Mesothelial cell of epicardium (in vitro differentiated cells): Measurements from ENCODE around the gene COIL. TPM values are rescaled to one million over a fixed set of nuclear protein-coding genes. Genes with fewer than 3 reads are reported as not detected.

ENCODE experiments used
- DNase-seq, 2 experiments: peaks; one replicate each; pipeline ENCODE4 v3.0.0; 2021; ENCODE audit warnings: low spot score in 2 of 2; ENCODE audit not compliant: unreplicated experiment in 2 of 2
- H3K27ac Mint-ChIP-seq: 2 replicates; pipeline ENCODE4 v1.8.0; 2021; ENCODE audit warnings: mixed read lengths
- H3K27me3 Mint-ChIP-seq: 2 replicates; pipeline ENCODE4 v1.8.0; 2021; ENCODE audit warnings: low read depth, mixed read lengths
- H3K36me3 Mint-ChIP-seq: 2 replicates; pipeline ENCODE4 v1.8.0; 2021; ENCODE audit warnings: mixed read lengths
- H3K4me1 Mint-ChIP-seq: 2 replicates; pipeline ENCODE4 v1.8.0; 2021; ENCODE audit warnings: mixed read lengths
- H3K4me3 Mint-ChIP-seq: 2 replicates; pipeline ENCODE4 v1.8.0; 2021; ENCODE audit warnings: mild to moderate bottlenecking, moderate library complexity, mixed read lengths
- H3K9me3 Mint-ChIP-seq: 2 replicates; pipeline ENCODE4 v1.8.0; 2021; ENCODE audit warnings: mixed read lengths
- total RNA-seq: library from RNA; stranded (reverse); gene quantifications from 3 replicates; pipeline ENCODE4 v1.2.1, GENCODE V29; 2021
- TF ChIP-seq, protein P1 (sequence below): fragments of 200-600 bp; sonication (generic); IDR thresholded peaks from one replicate; pipeline ENCODE4 v1.5.0; 2021; ENCODE audit warnings: antibody characterized with exemption; ENCODE audit not compliant: unreplicated experiment

The COIL gene
- total RNA-seq, 1 donor from 2014 or later, result 23.0 TPM

DNA sequence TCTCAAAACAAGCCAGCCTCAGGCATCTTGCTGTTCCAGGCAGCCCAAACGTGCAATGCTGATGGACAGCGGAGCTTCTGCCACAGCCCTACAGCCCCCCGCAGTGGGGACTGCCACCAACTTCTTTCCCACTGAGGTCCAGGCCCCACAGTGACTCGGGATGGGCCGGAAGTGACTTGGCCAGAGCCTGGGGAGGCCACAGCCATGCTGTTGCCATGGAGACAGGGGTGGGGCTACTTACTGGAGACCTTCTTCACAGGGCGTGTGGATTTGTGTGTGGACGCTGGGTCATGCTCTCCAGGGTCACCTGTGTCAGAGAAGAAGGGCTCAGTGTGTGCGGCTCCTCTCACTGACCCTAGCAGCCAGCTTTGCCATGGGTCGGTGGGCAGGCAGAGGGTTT is 62.0 kb downstream of the COIL start:
- no peak overlapping the region for H3K4me3 Mint-ChIP-seq
- no peaks in the 10 kb centered on the region for H3K9me3 Mint-ChIP-seq
- H3K27ac Mint-ChIP-seq, result no peak overlapping the region
- peaks cover 48% of the 10 kb centered on the region for H3K36me3 Mint-ChIP-seq
- TF ChIP-seq, protein P1, sequence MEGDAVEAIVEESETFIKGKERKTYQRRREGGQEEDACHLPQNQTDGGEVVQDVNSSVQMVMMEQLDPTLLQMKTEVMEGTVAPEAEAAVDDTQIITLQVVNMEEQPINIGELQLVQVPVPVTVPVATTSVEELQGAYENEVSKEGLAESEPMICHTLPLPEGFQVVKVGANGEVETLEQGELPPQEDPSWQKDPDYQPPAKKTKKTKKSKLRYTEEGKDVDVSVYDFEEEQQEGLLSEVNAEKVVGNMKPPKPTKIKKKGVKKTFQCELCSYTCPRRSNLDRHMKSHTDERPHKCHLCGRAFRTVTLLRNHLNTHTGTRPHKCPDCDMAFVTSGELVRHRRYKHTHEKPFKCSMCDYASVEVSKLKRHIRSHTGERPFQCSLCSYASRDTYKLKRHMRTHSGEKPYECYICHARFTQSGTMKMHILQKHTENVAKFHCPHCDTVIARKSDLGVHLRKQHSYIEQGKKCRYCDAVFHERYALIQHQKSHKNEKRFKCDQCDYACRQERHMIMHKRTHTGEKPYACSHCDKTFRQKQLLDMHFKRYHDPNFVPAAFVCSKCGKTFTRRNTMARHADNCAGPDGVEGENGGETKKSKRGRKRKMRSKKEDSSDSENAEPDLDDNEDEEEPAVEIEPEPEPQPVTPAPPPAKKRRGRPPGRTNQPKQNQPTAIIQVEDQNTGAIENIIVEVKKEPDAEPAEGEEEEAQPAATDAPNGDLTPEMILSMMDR, result no peak
- H3K27me3 Mint-ChIP-seq, result no peaks in the 10 kb centered on the region
- DNase-seq, result no peak
- H3K4me1 Mint-ChIP-seq, result peaks cover 5% of the 10 kb centered on the region

DNA sequence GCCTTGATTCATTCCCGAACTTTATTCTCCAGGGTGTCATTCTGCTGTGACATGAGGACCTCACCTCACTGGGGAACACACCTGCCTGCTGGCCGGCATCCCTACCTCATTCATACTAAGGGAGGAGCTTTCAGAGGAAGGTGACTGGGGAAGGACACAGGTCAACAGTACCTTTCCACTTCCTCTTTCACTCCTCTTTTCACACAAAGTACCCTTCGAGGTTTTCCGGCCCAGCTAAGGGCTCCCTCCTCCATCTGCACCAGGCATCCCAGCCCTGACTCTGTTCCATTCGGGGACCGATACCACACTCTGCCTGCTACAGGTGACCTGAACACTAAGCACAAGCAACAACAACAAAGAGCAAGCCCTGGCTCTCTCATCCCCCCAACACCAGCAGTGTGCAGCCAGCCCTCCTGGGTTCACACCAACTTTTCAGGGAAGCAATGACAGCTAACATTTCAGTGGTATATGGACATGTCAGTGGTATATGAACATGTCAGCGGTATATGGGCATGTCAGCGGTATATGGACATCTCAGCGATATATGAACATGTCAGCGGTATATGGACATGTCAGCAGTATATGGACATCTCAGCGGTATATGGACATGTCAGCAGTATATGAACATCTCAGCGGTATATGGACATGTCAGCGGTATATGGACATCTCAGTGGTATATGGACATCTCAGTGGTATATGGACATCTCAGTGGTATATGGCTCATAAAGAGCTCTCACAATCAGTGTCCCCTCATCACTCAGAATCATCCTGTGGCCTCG is 63.0 kb downstream of the COIL start:
- Mint-ChIP-seq H3K4me1 (peaks cover 5% of the 10 kb centered on the region), H3K27ac (no peak overlapping the region), H3K4me3 (no peak overlapping the region), H3K27me3 (no peaks in the 10 kb centered on the region), H3K36me3 (peaks cover 50% of the 10 kb centered on the region), H3K9me3 (no peaks in the 10 kb centered on the region)
- no peak for DNase-seq
- TF ChIP-seq, protein P1, result no peak

DNA sequence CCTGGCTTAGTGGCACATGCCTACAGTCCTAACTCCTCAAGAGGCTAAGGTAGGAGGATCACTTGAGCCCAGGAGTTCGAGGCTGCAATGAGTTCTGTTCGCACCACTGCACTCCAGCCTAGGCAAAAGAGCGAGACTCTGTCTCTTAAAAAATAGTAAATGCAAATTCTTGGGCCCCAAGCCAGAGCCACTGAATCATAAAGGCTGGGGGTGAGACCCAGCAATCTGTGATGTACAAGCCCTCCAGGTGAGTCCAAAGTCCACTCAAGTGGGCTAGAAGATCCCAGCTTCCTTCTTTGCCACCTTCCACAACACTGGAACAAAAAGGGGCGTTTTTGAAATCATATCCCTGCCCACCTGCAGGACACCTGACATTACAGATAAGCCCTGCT is 63.9 kb downstream of the COIL start:
- TF ChIP-seq, protein P1, result no peak
- peaks cover 57% of the 10 kb centered on the region for H3K36me3 Mint-ChIP-seq
- no peak overlapping the region for H3K27ac Mint-ChIP-seq
- H3K9me3 Mint-ChIP-seq, result no peaks in the 10 kb centered on the region
- H3K4me1 Mint-ChIP-seq, result peaks cover 5% of the 10 kb centered on the region
- DNase-seq, result no peak
- H3K27me3 Mint-ChIP-seq, result no peaks in the 10 kb centered on the region
- no peak overlapping the region for H3K4me3 Mint-ChIP-seq

DNA sequence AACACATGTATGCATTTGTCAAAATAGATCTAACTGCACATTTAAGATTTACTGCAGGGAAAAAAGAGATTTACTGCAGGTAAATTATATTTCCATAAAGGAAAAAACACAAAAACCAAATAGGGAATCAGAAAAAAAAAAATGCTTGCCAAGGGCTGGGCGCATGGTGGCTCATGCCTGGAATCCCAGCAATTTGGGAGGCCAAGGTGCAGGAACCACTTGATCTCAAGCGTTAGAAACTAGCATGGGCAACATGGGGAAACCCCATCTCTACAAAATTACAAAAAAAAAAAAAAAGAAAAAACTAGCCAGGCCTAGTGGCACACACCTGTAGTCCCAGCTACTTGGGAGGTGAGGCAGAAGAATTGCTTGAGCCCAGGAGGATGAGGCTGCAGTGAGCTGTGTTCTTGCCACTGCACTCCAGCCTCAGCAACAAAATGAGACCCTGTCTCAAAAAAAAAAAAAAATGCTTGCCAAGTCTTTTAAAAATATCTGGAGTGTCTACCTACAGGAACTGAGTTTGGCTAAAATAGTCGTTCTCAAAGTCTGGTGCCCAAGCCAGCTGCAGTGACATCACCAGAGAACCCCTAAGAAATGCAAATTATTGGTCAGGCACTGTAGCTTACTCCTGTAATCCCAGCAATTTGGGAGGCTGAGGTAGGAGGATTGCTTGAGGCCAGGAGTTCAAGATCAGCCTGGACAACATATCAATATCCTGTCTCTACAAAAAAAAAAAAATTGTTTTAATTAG is 64.5 kb downstream of the COIL start:
- H3K36me3 Mint-ChIP-seq, result peaks cover 57% of the 10 kb centered on the region
- H3K27me3 Mint-ChIP-seq, result no peaks in the 10 kb centered on the region
- H3K4me1 Mint-ChIP-seq, result peaks cover 5% of the 10 kb centered on the region
- H3K9me3 Mint-ChIP-seq, result no peaks in the 10 kb centered on the region
- H3K27ac Mint-ChIP-seq, result no peak overlapping the region
- TF ChIP-seq, protein P1, result no peak
- H3K4me3 Mint-ChIP-seq, result no peak overlapping the region
- no peak for DNase-seq

DNA sequence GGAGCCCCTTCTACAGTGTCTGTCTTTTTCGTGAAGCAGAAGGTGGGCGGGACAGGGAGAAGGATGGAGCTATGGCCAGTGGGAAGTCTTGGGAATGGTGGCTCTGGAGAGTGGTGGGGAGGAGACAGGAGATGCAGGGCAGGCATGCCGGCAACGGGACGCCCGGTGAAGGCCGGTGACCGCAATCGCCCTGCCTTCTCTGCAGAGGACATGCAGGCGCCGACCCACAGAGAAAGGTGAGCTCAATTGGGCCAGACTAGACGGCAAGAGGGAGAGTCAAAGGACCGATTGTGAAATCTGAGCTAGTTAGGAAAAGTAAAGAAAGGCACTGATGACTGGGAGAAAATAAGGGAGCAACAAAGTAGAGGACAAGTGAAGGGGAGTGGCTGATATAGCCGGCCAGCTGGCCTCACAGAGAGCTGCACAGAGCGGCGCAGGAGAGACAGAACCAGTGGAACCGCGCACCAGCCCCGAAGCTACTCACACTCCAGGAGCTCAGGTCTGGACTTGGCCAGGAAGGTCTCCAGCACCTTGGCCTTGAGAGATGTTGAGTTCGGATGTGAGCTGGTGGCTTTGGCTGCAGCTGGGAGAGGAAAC is 65.9 kb downstream of the COIL start:
- H3K36me3 Mint-ChIP-seq, result peaks cover 61% of the 10 kb centered on the region
- no peaks in the 10 kb centered on the region for H3K9me3 Mint-ChIP-seq
- H3K4me3 Mint-ChIP-seq, result no peak overlapping the region
- no peak overlapping the region for H3K27ac Mint-ChIP-seq
- no peaks in the 10 kb centered on the region for H3K27me3 Mint-ChIP-seq
- peaks cover 5% of the 10 kb centered on the region for H3K4me1 Mint-ChIP-seq
- DNase-seq, result no peak
- TF ChIP-seq, protein P1, result no peak
